HCT116 (cell line): ENCODE data around the gene OTOP3.

Experiments used
- CTCF ChIP-seq, 3 experiments: fragments of 200-600 bp in 1 of 3; sonication (generic) in 1 of 3; IDR thresholded peaks in 2 of 3; conservative IDR thresholded peaks in 1 of 3; 2 replicates each; pipeline ENCODE4 v1.5.1; 2012 to 2017; ENCODE audit warnings: low read depth in 2 of 3, low read length in 2 of 3, antibody characterized with exemption in 1 of 3, borderline replicate concordance in 1 of 3, control low read depth in 1 of 3, mild to moderate bottlenecking in 1 of 3, mixed read lengths in 1 of 3, mixed run types in 1 of 3, moderate library complexity in 1 of 3; ENCODE audit not compliant: insufficient read depth in 1 of 3
- MAX ChIP-seq: IDR thresholded peaks from 2 replicates; pipeline ENCODE4 v1.6.1; 2012
- POLR2A ChIP-seq: IDR thresholded peaks from 2 replicates; pipeline ENCODE4 v1.7.0; 2011; ENCODE audit warnings: borderline replicate concordance; ENCODE audit not compliant: insufficient read depth, insufficient read length; ENCODE audit errors: extremely low read depth
- POLR2AphosphoS5 ChIP-seq: IDR thresholded peaks from 2 replicates; pipeline ENCODE4 v1.6.1; 2011; ENCODE audit warnings: mild to moderate bottlenecking, low read depth, low read length, moderate library complexity
- REST ChIP-seq: IDR thresholded peaks from 2 replicates; pipeline ENCODE4 v1.6.1; 2012; ENCODE audit warnings: low read depth
- SIN3A ChIP-seq: IDR thresholded peaks from 2 replicates; pipeline ENCODE4 v1.6.1; 2012; ENCODE audit warnings: low read depth
- SP1 ChIP-seq: IDR thresholded peaks from 2 replicates; pipeline ENCODE4 v1.6.1; 2012; ENCODE audit warnings: low read depth
- YY1 ChIP-seq: IDR thresholded peaks from 2 replicates; pipeline ENCODE4 v1.6.1; 2011; ENCODE audit warnings: low read length, low read depth, moderate library complexity, mild to moderate bottlenecking; ENCODE audit not compliant: insufficient replicate concordance; ENCODE audit errors: extremely low read depth
- ZNF274 ChIP-seq: fragments of 200-500 bp; sonication (Bioruptor generic); IDR thresholded peaks from 2 replicates; pipeline ENCODE4 v1.6.1; 2014; ENCODE audit warnings: mild to moderate bottlenecking, low read depth, low read length, inconsistent platforms

- TF ChIP-seq REST = no peak
- no peak for TF ChIP-seq POLR2A
- TF ChIP-seq POLR2AphosphoS5 = no peak
- TF ChIP-seq CTCF (IDR thresholded peaks at IDR 0.05 in 2 of 3, conservative IDR thresholded peaks at IDR 0.05 in 1 of 3; ENCODE audit: borderline replicate concordance in 1 of 3, insufficient read depth in 1 of 3, low read depth in 2 of 3, low read length in 2 of 3) = no peak
- no peak for TF ChIP-seq MAX
- TF ChIP-seq SIN3A = no peak
- TF ChIP-seq YY1 = no peak
- TF ChIP-seq SP1 = no peak
- no peak for TF ChIP-seq ZNF274
Measured at GRCh38 chr17:74947041-74947754, 11.5 kb downstream of the OTOP3 start.
